Body of pancreas (tissue), 4 donors: Measurements from ENCODE around the gene ITGA8. TPM values are rescaled to one million over a fixed set of nuclear protein-coding genes. Genes with fewer than 3 reads are reported as not detected.

ENCODE experiments used
- ATAC-seq: fragments of 150-250 bp; one replicate; pipeline ENCODE4 v1.9.1; 2016
- DNase-seq, 4 donors: peaks; one replicate each; pipeline ENCODE4 v3.0.0-alpha.2; 2019
- H3K27ac ChIP-seq, 4 donors: fragments of 200-600 bp; sonication (generic); 1 replicate in 3 of 4; 2 replicates in 1 of 4; pipeline versions ENCODE4 v1.5.1 to v1.6.1; 2016 to 2019; ENCODE audit warnings: mild to moderate bottlenecking in 1 of 4, mixed read lengths in 1 of 4, moderate library complexity in 1 of 4
- H3K27me3 ChIP-seq, 2 donors: fragments of 200-600 bp; sonication (generic); one replicate each; pipeline ENCODE4 v1.6.0; 2016; ENCODE audit warnings: mild to moderate bottlenecking in 1 of 2
- H3K36me3 ChIP-seq, 2 donors: fragments of 200-600 bp; sonication (generic); replicated peaks in 1 of 2; 2 replicates each; pipeline ENCODE4 v1.5.1; 2016; ENCODE audit warnings: low read depth in 2 of 2; ENCODE audit not compliant: insufficient read depth in 1 of 2
- H3K4me1 ChIP-seq: fragments of 200-600 bp; sonication (generic); one replicate; pipeline ENCODE4 v1.6.0; 2016
- H3K4me3 ChIP-seq, 2 donors: fragments of 200-600 bp; sonication (generic); 1 replicate in 1 of 2; 2 replicates in 1 of 2; pipeline ENCODE4 v1.5.1; 2016 to 2019
- H3K9me3 ChIP-seq, 3 donors: fragments of 200-600 bp; sonication (generic); 1 replicate in 2 of 3; 2 replicates in 1 of 3; pipeline ENCODE4 v1.5.1; 2016
- POLR2A ChIP-seq, 3 donors: fragments of 450-650 bp; IDR thresholded peaks; one replicate each; pipeline ENCODE4 v1.6.1; 2016; ENCODE audit warnings: antibody characterized with exemption in 3 of 3, mild to moderate bottlenecking in 2 of 3
- WGBS, 2 donors: methylation state at CpG; one replicate each; pipeline ENCODE4 v1.1.5; 2017; 5-methylcytosine and 5-hydroxymethylcytosine counted together
- intact Hi-C: fragments of 100-400 bp; cut with DNase I; formaldehyde crosslinking; loops from one replicate; pipeline ENCODE4 v1.15.1; 2023
- total RNA-seq, 2 donors: library from RNA; depleted of rRNA; stranded (reverse); fragments of >200 nt; gene quantifications; one replicate each; pipeline ENCODE4 v1.1.0, GENCODE V29; 2016
- TF ChIP-seq, protein P1 (sequence below), 7 experiments: fragments of 450-650 bp in 4 of 7; fragments of 200-600 bp in 3 of 7; sonication (generic) in 3 of 7; IDR thresholded peaks; one replicate each; pipeline ENCODE4 v1.5.1; 2016 to 2019; ENCODE audit warnings: antibody characterized with exemption in 7 of 7

Gene ITGA8
- total RNA-seq, 2 donors from 2014 or later = 0.66 to 0.78 TPM

DNA sequence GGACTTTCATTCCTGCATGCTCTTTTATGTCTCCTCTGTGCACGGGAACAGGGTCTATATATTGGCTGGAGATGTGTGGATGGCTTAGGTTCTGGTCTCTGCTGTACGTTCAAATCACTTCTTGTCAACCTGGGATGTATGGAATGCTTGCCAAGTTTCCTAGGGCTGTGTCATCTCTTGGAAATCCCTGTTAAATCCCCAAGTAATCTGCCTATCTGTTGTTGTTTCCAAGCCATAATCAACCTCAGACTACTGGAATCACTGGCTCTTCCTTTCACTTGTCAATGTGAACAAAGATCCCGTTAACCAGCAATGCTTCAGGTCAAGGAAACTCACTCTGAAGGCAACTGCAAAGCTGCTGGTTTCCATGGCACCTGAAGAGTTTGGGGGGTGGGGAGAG lies 255.3 kb downstream of the ITGA8 start:
- H3K36me3 ChIP-seq = no peaks in the 10 kb centered on the region
- 55 to 61% methylated on average over 3 of the region's 3 CpGs for WGBS, 2 donors
- no peak overlapping the region for H3K4me3 ChIP-seq
- ATAC-seq (no peak), DNase-seq (no peak)
- TF ChIP-seq POLR2A (IDR thresholded peaks at IDR 0.05) = no peak
- TF ChIP-seq, protein P1, sequence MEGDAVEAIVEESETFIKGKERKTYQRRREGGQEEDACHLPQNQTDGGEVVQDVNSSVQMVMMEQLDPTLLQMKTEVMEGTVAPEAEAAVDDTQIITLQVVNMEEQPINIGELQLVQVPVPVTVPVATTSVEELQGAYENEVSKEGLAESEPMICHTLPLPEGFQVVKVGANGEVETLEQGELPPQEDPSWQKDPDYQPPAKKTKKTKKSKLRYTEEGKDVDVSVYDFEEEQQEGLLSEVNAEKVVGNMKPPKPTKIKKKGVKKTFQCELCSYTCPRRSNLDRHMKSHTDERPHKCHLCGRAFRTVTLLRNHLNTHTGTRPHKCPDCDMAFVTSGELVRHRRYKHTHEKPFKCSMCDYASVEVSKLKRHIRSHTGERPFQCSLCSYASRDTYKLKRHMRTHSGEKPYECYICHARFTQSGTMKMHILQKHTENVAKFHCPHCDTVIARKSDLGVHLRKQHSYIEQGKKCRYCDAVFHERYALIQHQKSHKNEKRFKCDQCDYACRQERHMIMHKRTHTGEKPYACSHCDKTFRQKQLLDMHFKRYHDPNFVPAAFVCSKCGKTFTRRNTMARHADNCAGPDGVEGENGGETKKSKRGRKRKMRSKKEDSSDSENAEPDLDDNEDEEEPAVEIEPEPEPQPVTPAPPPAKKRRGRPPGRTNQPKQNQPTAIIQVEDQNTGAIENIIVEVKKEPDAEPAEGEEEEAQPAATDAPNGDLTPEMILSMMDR (IDR thresholded peaks at IDR 0.05) = no peak
- no peaks in the 10 kb centered on the region for H3K27me3 ChIP-seq
- H3K9me3 ChIP-seq = no peaks in the 10 kb centered on the region
- H3K4me1 ChIP-seq = no peaks in the 10 kb centered on the region
- no peak overlapping the region for H3K27ac ChIP-seq
- intact Hi-C loops = no loop called here

Other genes starting within 250 kb of the ITGA8 start
- 10 to 100 TPM; 15.6 to 22.1 TPM for gene MINDY3, start 140.6 kb upstream of the ITGA8 start, total RNA-seq